ENCODE results near the gene RUBCN. TPM values are rescaled to one million over a fixed set of nuclear protein-coding genes. Genes with fewer than 3 reads are reported as not detected.

RUBCN gene
- total RNA-seq, 2 experiments from 2014 or later: 55.1 to 55.8 TPM

DNA sequence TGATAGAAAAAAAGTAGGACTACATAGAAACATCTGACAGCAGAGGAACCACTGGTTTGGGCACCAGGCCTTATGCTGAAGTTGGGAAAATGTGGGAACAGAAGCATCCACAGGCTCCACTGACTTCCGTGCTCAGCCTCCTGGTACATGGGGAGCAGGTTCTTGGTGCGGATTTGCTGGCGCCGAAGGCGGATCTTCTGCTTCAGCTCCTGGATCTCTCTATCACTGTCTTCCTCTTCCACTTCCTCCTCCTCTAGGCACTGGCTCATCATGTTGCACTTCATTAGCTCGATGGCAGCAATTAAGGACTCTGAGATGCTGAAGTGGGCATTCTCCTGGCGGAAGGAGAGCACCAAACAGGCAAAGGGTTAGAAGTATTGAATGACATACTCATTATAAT lies 42.5 kb downstream of the RUBCN start:
- no peak for ATAC-seq (ENCODE audit: low read depth)
- Mint-ChIP-seq H3K4me3 (no peak overlapping the region), H3K4me1 (peaks cover 4% of the 10 kb centered on the region), H3K36me3 (peaks cover 44% of the 10 kb centered on the region), H3K9me3 (no peaks in the 10 kb centered on the region), H3K27me3 (no peaks in the 10 kb centered on the region), H3K27ac (peak overlapping the region; percentile 62)
- no peak for DNase-seq
- POLR2A ChIA-PET: no interaction called here

- Mint-ChIP-seq H3K27me3 (no peaks in the 10 kb centered on the region), H3K9me3 (no peaks in the 10 kb centered on the region), H3K36me3 (peaks cover 37% of the 10 kb centered on the region), H3K4me3 (no peak overlapping the region), H3K27ac (no peak overlapping the region), H3K4me1 (peaks cover 4% of the 10 kb centered on the region)
- ATAC-seq (ENCODE audit: low read depth) (no peak), DNase-seq (no peak)
- POLR2A ChIA-PET: no interaction called here
Measured at GRCh38 chr3:197692641-197693040, 44.1 kb downstream of the RUBCN start.

- peaks cover 26% of the 10 kb centered on the region for H3K36me3 Mint-ChIP-seq
- H3K4me1 Mint-ChIP-seq: no peaks in the 10 kb centered on the region
- H3K9me3 Mint-ChIP-seq: no peaks in the 10 kb centered on the region
- POLR2A ChIA-PET: no interaction called here
- no peak for ATAC-seq (ENCODE audit: low read depth)
- H3K4me3 Mint-ChIP-seq: no peak overlapping the region
- H3K27ac Mint-ChIP-seq: no peak overlapping the region
- H3K27me3 Mint-ChIP-seq: no peaks in the 10 kb centered on the region
- no peak for DNase-seq
Measured at GRCh38 chr3:197690754-197691153, 46.0 kb downstream of the RUBCN start.

- H3K27ac Mint-ChIP-seq: no peak overlapping the region
- H3K4me3 Mint-ChIP-seq: no peak overlapping the region
- H3K36me3 Mint-ChIP-seq: peaks cover 21% of the 10 kb centered on the region
- no peak for DNase-seq
- no peaks in the 10 kb centered on the region for H3K27me3 Mint-ChIP-seq
- POLR2A ChIA-PET: no interaction called here
- no peaks in the 10 kb centered on the region for H3K9me3 Mint-ChIP-seq
- peaks cover 7% of the 10 kb centered on the region for H3K4me1 Mint-ChIP-seq
- ATAC-seq (ENCODE audit: low read depth): no peak
Measured at GRCh38 chr3:197687570-197687969, 49.1 kb downstream of the RUBCN start.

DNA sequence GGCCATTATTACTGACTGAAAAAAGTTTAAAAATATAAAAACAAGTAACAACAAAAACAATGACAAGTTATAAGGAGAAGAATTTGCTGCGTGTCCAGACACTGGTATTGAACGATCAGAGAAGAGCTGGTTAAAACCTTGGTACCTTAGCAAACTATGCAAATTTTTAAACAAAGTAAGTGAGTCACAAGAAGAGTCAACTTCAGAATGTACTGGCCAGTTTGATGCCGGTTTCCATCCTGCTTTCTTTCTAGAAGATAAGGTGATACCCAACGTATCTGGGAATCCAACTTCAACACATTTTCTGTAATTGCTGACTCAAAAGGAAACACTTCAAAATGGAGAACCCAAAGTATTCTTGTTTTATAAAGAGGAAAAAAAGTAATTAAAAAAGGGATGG lies 49.8 kb downstream of the RUBCN start:
- DNase-seq (no peak), ATAC-seq (ENCODE audit: low read depth) (no peak)
- Mint-ChIP-seq H3K9me3 (no peaks in the 10 kb centered on the region), H3K36me3 (peaks cover 23% of the 10 kb centered on the region), H3K27me3 (no peaks in the 10 kb centered on the region), H3K4me3 (no peak overlapping the region), H3K4me1 (peaks cover 7% of the 10 kb centered on the region), H3K27ac (no peak overlapping the region)
- POLR2A ChIA-PET: no interaction called here

GRCh38 chr3:197685546-197685945 lies 51.2 kb downstream of the RUBCN start:
- H3K4me1 Mint-ChIP-seq: peaks cover 7% of the 10 kb centered on the region
- POLR2A ChIA-PET: no interaction called here

DNA sequence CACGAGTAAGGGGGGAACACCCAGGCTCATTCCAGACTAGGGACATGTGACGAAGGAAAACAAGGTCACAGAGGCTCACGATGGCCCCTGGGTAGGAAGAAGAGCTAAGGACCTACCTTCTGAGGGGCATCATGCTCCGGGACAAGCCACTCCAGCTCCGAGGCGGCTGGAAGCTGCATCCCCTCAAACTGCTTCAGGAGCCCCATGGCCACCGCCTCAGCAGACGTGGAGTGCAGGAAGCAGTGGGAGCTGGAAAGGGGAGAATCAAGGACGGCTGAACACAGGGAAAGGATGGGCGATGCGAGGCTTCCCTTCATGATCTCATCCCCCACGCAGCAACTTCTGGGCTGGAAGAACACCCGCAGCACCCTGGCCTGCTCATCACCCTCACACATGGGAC lies 53.5 kb downstream of the RUBCN start:
- peaks cover 37% of the 10 kb centered on the region for H3K36me3 Mint-ChIP-seq
- H3K4me3 Mint-ChIP-seq: no peak overlapping the region
- POLR2A ChIA-PET: no interaction called here

More at GRCh38 chr3:197685546-197685945, 51.2 kb downstream of the RUBCN start:
- Mint-ChIP-seq H3K27me3 (no peaks in the 10 kb centered on the region), H3K27ac (no peak overlapping the region), H3K9me3 (peaks cover 2% of the 10 kb centered on the region), H3K4me3 (no peak overlapping the region), H3K36me3 (peaks cover 32% of the 10 kb centered on the region)
- DNase-seq (no peak), ATAC-seq (ENCODE audit: low read depth) (no peak)

GRCh38 chr3:197682713-197683112 lies 54.0 kb downstream of the RUBCN start:
- Mint-ChIP-seq H3K27ac (no peak overlapping the region), H3K4me1 (peaks cover 7% of the 10 kb centered on the region), H3K4me3 (no peak overlapping the region), H3K27me3 (no peaks in the 10 kb centered on the region), H3K9me3 (peaks cover 7% of the 10 kb centered on the region), H3K36me3 (peaks cover 40% of the 10 kb centered on the region)
- ATAC-seq (ENCODE audit: low read depth) (no peak), DNase-seq (no peak)
- POLR2A ChIA-PET: no interaction called here

More for the DNA sequence above, 53.5 kb downstream of the RUBCN start:
- DNase-seq (no peak), ATAC-seq (ENCODE audit: low read depth) (no peak)
- Mint-ChIP-seq H3K27ac (no peak overlapping the region), H3K9me3 (peaks cover 4% of the 10 kb centered on the region), H3K27me3 (no peaks in the 10 kb centered on the region), H3K4me1 (peaks cover 7% of the 10 kb centered on the region)

DNA sequence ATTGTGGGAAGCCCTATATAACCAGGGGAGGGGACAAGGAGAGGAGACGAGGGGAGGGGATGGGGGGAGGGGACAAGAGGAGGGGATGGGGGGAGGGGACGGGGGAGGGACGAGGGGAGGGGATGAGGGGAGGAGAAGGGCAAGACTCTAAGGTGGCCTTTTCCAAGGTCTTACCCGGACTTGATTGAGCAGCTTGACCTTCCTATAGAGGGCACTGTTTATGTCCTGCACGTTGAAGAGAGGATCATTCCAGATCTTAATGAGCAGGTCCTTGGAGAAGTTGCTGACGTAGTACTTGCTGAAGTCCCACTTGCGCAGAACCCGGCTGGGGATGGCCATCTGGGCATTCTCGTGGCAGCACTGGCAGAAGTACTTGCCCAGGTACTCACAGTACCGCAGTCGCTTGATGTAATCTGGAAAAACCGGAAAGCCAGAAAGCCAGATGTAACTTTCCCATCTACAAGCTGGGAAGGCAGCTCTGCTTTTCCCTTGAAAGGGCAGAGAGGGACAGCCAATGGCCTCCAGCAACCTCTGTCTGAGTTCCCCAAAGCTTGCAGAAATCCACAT lies 55.7 kb downstream of the RUBCN start:
- no peak overlapping the region for H3K27ac Mint-ChIP-seq
- DNase-seq: no peak
- POLR2A ChIA-PET: no interaction called here

DNA sequence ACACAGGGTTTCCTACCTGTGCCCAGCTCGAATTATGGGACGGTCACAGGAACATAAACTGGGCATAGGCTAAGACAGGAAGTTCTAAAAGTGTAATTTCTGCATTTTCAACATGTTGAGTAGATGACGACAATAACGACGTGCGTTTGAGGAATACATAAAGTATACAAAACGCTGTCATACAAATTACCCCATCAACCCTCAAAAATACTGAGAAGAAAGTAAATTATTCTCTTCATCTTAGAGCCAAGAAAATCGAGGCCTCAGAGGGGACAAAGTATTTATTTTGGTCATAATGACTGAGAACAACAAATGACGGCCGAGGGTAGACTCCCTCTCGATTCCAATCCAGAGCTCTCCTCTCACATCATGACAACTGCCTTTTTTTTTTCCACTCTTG lies 60.8 kb downstream of the RUBCN start:
- H3K27me3 Mint-ChIP-seq: no peaks in the 10 kb centered on the region
- no peaks in the 10 kb centered on the region for H3K4me1 Mint-ChIP-seq
- ATAC-seq (ENCODE audit: low read depth) (no peak), DNase-seq (no peak)
- H3K4me3 Mint-ChIP-seq: no peak overlapping the region
- POLR2A ChIA-PET: no interaction called here
- H3K36me3 Mint-ChIP-seq: peaks cover 39% of the 10 kb centered on the region
- peaks cover 7% of the 10 kb centered on the region for H3K9me3 Mint-ChIP-seq
- no peak overlapping the region for H3K27ac Mint-ChIP-seq

More for the DNA sequence above, 55.7 kb downstream of the RUBCN start:
- Mint-ChIP-seq H3K4me3 (no peak overlapping the region), H3K27me3 (no peaks in the 10 kb centered on the region), H3K9me3 (peaks cover 7% of the 10 kb centered on the region), H3K36me3 (peaks cover 40% of the 10 kb centered on the region), H3K4me1 (peaks cover 7% of the 10 kb centered on the region)
- ATAC-seq (ENCODE audit: low read depth): no peak

GRCh38 chr3:197675563-197675860 lies 61.2 kb downstream of the RUBCN start:
- H3K27me3 Mint-ChIP-seq: no peaks in the 10 kb centered on the region
- ATAC-seq (ENCODE audit: low read depth) (no peak), DNase-seq (no peak)
- peaks cover 39% of the 10 kb centered on the region for H3K36me3 Mint-ChIP-seq
- H3K4me3 Mint-ChIP-seq: no peak overlapping the region
- no peak overlapping the region for H3K27ac Mint-ChIP-seq
- peaks cover 5% of the 10 kb centered on the region for H3K9me3 Mint-ChIP-seq
- H3K4me1 Mint-ChIP-seq: no peaks in the 10 kb centered on the region
- POLR2A ChIA-PET: no interaction called here

DNA sequence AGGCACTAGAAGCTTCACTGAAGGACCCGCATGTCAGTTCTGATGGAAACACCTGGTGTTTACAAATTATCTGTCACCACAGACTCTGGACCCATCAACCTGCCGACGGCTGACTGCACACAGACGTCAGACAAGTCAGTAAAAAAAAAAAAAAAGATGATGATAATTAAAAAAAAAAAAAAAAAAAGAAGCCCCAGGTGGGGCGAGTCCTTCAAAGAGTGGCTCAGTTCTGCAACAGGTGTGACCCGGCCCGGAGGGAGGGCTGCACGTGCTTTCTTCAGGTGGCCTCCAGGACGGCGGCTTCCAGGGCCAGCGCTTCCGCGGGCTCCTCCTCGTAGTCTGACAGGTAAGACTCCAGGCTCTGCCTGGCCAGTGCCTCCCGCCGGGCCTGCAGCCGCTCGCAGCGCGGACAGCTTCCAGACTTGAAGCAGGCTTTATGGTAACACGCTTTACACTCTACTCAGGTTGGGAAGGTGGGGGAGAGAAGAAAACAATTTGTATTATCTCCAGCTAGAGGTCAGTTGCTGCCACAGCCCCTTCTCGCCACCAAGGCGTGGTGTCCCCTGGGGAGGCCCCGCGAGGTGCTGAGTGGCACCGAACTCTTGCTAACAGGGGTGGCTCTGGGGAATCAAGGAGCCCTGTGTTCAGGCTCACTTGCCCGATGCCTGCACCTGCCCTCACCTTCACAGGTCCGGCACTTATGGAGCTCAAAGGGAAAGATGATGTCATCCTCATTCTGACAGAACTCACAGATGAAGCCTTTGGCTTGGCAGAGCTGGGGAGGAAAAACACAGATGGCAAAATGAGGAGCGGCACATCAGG lies 61.8 kb downstream of the RUBCN start:
- POLR2A ChIA-PET: no interaction called here
- Mint-ChIP-seq H3K4me1 (no peaks in the 10 kb centered on the region), H3K27ac (peak overlapping the region; percentile 20), H3K4me3 (no peak overlapping the region), H3K27me3 (no peaks in the 10 kb centered on the region), H3K9me3 (peaks cover 3% of the 10 kb centered on the region), H3K36me3 (peaks cover 36% of the 10 kb centered on the region)
- DNase-seq (no peak), ATAC-seq (ENCODE audit: low read depth) (no peak)

DNA sequence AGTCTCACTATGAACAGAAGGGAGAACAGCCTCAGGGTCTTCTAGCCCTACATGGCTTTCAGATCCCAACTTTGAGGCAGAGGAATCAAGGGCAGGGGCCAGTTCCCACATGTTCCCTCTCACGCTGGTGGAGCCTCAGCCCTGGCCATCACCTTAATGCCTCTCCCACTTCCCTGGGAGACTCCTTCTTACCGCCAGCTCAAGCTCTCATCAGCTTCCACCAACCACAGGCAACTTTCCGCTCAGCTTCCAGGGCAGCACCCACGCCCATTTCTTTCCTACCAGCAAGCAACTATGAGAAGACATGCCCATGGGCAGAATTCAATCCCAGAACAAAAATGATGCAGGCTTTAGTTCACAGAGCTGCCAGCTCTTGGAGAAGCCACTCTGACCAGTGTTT lies 63.5 kb downstream of the RUBCN start:
- no peak for DNase-seq
- Mint-ChIP-seq H3K9me3 (peaks cover 3% of the 10 kb centered on the region), H3K27ac (no peak overlapping the region), H3K27me3 (no peaks in the 10 kb centered on the region), H3K4me1 (no peaks in the 10 kb centered on the region), H3K4me3 (no peak overlapping the region), H3K36me3 (peaks cover 25% of the 10 kb centered on the region)
- POLR2A ChIA-PET: no interaction called here
- ATAC-seq (ENCODE audit: low read depth): no peak

- no peak overlapping the region for H3K4me3 Mint-ChIP-seq
- DNase-seq: no peak
- H3K27ac Mint-ChIP-seq: no peak overlapping the region
- POLR2A ChIA-PET: no interaction called here
- H3K9me3 Mint-ChIP-seq: no peaks in the 10 kb centered on the region
- H3K4me1 Mint-ChIP-seq: no peaks in the 10 kb centered on the region
- no peaks in the 10 kb centered on the region for H3K27me3 Mint-ChIP-seq
- H3K36me3 Mint-ChIP-seq: peaks cover 20% of the 10 kb centered on the region
- no peak for ATAC-seq (ENCODE audit: low read depth)
Measured at GRCh38 chr3:197670361-197670760, 66.3 kb downstream of the RUBCN start.
